Measurements from ENCODE around the gene MMP20.

MMP20 gene

DNA sequence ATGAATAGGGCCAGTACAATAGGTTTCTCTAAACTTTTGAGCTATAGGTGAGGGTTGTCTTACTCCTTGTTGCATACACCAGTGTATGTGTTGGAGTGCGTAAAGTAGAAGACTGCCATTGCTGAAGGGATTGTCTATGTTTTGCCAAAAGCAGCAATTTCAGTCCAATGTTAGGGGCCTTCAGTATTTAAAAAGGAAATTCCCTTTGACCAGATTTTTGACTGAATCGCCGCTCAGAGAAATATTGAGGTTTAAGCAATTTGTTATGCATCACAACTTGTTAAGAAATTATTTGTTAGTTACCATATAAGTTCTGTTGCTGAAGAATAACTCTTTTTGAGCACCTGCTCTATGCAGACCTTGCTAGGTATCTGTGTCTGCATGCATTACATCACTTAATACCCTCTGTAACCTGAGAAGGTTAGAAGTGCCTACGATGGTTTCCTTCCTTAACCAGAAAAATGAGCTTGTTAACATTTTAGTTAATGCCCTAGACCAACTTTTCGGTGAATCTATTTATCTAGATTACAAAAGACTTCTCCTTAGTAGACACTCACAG lies 33.9 kb downstream of the MMP20 start:
- DNase-seq = no peak

DNA sequence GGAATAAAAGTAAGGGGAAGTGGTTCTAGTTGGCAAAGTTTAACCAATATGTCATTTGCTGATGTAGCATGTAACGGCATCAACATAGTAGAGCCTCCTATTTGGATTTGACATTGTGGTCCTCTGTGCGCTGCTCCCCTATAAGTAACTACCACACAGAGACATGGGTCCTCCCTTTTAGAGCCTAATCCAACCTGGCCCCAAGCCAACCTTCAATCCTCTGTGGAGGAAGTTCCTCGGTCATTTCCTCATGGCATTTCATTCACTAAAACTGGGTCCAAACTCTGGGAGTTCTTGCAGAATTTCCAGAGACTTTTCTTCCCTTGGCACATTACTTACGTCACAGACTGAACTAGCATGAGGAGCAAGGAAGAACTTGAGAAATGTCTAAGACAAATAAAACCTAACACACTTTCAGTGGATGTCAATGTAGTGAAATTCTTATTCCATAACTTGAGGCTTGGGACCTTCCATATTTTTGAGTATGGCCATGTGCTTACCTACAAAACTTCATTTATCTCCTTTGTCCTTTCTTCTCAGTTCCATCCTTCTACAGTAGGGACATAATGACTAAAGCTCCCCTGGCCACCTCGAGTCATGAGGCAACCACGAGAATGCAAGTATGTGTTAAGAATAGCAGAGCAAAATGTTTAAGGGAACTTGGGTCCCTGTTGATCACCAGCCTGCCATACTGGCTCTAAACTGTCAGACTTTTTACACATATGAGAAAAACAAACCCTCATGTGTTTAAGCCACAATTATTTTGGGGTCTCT lies 34.7 kb downstream of the MMP20 start:
- DNase-seq = no peak

DNA sequence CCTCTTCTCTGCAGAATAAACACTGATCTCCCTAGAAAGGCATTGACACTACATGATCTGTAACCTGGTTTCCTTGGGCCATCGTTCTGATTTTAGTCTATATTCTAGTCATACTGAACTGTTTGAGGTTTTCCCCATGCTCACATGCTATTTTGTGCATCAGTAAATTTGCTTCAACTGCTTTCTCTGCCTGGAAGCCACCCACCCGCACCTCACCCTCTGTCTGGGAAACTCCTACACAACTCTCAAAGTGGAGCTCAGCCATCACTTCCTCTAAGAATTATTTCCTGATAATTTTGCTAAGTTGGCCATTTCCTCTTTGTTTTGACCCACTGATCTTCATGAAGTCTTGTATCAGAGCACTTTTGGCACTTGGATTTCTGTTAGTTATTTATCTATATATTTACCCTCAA lies 36.1 kb downstream of the MMP20 start:
- no peak for DNase-seq

DNA sequence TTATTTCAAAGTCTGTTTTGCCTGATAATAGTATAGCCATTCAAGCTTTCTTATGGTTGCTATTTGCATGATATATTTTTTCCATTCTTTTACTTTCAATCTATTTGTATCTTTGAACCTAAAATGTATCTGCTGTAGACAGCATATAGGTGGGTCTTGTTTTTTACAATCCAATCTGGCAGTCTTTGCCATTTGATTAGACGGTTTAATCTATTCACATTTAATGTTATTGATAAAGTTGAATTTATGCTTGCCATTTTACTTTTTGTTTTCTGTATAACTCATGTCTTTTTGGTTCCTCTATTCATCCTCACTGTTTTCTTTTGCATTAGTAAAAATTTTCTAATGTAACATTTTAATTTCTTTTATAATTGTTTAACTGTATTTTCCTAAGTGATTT lies 37.4 kb downstream of the MMP20 start:
- no peak for DNase-seq

DNA sequence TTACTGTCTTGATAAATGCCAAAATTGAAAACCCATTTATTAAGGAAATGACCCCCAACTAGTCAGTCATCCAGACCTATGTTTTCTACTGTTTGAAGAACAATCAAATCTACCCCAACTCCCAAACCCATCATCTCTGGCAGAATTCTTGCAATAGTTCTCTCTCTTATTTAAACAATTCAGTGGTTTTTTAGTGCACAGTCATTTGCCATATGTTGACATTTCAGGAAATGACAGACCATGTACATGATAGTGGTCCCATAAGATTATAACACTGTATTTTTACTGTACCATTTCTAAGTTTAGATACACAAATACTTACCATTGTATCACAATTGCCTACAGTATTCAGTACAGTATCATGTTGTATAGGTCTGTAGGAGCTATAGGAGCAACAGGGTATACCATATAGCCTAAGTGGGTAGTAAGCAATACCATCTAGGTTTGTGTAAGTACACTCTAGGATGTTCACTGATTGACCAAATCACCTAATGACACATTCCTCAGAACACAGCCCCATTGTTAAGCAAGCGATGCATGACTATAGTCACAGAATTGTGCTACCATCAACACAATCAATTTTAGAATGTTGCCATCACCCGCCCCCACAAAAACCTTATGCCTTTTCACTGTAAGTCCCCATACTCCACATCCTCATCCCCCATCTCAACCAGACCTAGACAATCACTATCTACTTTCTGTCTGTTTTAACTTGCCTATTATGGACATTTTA lies 41.8 kb downstream of the MMP20 start:
- DNase-seq = no peak

DNA sequence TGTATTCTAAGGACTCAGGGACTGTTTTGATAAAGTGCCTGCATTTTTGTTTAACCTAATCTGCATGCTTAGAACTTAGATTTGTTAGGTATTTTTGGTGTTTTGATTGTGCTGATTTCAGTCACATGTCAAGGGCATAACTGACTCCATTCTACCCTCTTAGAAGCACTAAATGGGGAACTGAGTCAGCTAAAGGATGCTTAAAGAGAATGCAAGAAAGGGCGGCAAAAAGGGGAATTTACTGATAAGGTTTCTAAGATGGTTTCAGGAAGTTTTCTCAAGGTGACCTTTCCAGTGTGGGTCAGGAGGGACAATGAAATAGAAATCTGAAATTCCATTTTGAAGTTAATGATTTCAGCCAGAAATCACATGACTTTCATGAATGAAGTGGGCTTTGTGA lies 43.0 kb downstream of the MMP20 start:
- no peak for DNase-seq

DNA sequence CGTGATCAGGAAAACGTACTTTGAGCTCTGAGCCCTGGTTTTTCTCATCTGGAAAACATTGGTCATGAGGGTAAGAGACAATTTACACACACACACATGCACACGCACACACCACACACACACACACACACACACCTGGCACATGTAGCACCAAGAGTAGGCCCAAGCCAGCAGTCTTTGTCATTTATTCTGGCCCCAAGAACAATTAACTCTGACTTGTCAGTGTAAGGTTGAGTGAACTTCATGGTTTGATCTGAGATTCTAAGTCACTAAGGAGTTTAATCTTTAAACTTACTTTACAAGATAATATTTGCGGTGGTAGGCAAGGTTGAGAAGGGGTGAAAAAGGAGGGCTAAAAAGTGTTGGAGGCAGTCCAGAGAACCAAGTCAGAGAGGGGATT lies 44.1 kb downstream of the MMP20 start:
- DNase-seq = no peak

DNA sequence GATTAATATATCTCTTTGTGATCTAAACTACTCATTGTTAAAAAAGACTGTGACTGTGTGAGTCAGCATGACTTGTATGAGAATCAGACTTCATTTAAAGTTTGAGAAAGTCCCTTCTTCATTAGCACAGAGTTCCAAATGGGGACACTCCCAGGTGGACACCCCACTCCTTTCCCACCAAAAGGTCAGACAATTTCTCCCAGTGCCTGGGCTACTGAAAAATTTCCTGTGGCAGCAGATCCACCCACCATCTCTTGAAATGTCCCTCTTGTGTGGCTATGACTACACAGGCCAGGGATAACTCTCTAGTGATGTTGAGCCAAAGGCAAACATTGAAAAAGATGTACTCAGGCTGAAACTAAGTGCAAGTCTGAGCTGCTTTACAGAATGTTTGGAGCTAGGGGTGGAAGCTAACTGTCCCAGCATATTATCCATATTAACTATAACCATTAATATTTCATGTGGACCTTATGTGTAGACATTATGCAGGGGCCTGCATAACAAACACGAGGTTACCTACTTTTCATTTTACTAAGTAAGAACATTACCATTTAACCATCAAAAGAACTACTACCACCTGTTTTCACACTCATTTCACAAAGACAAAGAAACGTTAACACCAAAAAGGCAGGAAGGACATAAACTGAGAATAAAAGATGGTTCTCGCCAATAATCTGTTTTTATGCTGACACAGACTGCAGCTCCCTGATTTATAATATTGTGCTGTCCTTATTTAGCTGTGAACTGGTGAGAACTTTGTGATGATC lies 44.8 kb downstream of the MMP20 start:
- no peak for DNase-seq

DNA sequence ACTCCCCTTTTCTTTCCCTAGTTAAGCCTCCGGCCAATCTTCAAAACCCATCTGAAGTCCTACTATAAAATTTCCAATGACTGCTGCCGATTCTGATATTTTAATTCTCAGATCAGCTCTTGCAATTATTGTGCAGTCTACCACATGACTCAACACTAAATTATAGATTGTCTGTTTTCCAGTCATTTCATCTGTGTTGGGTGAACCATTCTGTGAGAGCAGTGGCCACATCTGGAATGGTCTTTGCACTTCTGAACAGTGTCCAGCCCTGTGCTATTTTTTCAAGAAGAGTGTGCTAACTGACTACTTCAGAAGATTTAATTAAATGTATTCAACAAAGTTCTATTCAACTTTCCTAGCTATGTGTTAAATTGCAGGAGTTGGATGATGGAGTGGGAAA lies 47.4 kb downstream of the MMP20 start:
- no peak for DNase-seq

DNA sequence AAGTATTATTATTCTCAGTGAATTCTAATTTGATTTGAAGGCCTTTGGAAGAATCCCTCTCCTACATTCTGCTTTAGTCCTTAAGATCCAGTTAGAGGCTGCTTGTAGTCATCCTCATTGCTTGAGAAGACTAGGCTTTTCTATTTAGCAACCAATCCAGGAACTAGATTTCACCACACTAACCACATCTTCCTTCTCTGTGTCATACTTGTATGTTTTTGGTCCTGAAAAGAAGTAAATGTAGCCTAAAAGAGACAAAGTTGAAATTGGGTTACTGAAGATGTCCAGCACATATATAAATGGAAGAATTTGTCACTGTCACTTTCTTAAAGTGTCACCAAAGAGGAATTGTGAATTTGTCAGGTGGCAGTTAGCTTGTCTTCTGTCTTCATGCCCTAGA lies 48.0 kb downstream of the MMP20 start:
- DNase-seq = no peak

DNA sequence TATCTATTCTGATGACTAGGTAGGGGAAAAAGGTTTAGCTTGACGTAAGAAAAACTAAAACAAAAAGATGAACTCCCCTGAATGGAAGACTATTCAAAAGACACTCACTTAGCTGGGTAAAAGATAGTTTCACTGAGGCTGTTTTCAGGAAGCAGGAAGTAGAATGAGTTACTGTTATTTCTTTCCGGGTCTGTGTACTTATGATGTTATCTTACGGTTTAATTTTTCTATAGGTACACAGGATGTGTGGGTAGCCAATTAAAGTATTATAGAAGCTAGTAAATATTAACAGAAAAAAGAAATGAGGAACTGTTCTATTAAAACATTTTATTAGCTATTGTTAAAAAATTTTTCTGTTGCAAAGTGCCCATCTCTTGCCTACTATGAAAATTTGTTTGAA lies 48.8 kb downstream of the MMP20 start:
- no peak for DNase-seq

DNA sequence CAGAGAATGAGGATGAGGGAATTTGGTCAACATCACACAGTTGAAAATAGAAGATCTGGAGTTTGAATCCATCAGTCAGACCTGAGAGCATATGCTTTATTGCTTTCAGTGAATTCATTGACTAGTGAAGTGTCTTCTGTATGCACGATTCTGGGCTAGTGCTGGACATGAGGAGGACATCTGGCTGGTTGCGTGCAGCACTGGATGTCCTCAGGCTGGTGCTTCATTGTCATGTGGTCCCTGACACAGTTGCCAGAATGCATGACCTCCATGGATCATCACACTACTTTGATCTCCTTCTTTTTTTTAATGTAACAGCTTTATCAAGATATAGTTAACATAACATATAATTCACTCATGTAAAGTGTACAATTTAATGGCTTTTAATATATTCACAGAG lies 50.1 kb downstream of the MMP20 start:
- no peak for DNase-seq

DNA sequence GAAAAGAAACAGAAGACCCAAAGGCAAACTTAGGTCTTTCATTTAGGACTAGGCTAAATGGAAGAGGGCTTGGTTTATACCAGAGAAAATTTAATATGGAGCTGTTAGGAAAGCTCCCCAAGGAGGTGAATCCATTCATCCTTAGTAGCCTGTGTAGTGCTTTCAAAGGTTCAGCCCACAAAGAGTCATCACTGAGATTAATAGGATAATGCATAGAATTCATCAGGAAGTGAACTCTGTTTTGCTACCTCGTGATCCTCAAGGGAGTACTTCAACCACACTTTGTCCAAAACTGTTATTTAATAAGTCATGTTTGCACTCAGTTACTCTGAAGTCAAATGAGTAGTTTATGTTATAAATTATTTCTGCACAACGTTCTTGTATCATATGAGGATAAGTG lies 51.3 kb downstream of the MMP20 start:
- no peak for DNase-seq

DNA sequence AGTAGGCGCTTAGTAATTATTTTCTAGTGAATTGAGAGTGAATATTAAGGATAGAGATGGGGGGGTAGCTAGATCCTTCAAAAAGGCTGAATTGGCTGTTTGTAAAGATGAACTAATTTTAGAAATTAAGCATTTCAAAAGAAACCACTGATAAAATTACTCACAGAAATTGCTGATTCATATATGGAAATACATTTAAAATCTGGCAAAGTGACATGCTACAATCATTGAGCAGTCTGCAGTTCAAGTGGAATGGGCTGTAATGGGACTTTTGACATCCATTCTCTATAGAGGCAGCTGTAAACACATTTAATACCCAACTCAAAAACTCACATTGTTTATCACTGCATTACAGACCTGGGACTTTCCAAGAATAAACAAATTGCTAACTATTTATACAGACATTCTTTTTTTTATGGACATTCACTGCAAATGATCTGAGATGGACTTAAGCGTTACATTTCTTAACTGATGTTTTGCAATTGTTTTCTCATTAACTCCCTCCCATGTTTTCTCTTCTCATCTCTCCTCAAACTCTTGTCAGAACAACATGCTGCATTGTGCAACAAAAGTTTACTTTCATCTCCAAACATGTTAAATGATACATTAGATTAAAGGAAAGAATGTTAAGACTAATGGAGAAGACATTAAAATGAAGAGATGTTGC lies 52.4 kb downstream of the MMP20 start:
- no peak for DNase-seq

DNA sequence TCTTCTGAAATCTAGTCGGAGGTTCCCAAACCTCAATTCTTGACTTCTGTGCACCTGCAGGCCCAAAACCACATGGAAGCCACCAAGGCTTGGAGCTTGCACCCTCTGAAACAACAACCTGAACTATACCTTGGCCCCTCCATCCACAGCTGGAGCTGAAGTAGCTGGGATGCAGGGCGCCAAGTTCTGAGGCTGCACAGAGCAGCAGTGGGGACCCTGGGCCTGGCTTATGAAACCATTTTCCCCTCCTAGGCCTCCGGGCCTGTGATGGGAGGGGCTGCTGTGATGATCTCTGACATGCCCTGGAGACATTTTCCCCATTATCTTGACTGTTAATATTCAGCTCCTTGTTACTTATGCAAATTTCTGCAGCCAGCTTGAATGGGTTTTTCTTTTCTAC lies 56.3 kb downstream of the MMP20 start:
- no peak for DNase-seq

DNA sequence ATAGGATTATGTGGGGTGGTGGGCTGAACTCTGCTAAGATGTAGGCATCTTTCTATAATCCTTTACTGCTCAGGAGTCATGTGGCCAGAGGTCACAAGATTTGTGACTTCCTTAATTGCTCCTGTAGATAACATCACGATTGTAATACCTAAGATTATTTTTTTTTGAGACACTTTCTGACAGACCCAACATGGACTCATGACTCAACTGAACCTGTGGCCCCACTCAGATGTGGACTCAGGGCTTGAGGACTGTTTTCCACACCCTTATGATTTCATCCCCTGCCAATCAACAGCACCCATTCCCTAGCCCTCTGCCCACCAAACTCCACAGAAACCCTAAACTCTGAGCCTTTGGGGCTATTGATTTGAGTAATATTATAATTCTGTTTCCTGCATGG lies 59.0 kb downstream of the MMP20 start:
- no peak for DNase-seq

DNA sequence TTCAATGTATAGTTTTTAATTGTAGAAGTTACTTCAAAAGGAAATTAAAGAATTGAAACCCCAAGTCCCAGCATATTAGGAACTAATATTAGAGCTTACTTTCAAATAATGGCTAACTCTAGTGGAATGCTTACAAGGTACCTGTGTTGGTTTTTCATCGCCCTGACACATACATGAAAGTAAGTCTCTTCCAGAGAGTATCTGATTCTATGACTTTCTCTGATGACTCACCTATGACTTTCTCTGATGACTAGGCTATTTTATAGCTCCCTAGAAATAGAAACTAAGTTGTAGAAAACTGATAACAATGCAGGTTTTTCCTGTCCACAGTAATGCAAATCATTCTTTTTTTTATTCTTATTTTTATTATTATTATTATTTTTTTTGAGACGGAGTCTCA lies 61.0 kb downstream of the MMP20 start:
- DNase-seq = no peak

DNA sequence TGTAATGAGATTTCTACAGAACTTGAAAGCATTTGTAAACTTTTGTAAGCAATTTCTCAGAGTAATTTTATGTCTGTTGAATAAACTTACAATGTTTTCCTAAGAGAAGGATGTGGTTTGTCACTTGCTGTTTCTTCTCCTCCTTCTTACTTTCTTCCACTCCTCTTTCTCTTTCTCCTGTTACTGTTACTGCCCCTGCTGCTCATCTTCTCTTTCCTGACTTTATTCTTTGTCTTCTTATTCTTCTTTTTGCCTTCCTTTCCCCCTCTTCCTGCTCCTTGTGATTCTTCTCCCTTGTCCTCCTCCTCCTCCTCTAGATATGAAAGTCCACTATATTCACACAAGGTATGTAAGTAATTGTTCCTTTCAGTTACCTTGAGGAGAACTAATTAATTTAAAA lies 63.5 kb downstream of the MMP20 start:
- DNase-seq = no peak

DNA sequence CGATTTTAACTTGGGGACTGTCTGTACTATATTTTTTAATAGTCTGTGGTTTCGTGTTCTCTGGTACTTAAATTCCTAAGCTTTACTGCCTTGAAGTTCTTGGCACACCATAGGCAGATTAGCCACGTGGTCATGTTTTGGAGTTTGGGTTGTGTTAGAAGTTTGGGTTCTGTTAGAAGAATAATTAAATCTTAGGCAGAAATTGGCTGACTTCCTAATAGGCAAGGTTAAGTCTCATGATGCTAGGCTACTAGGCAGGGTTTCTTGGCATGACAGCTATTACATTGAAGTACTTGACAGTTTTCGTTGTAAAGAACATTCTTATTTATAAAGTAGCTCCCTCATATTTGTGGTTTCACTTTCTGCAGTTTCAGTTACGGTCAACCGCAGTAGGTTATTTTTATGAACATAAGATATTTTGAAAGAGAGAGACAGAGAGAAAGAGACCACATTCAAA lies 64.5 kb downstream of the MMP20 start:
- DNase-seq = no peak

DNA sequence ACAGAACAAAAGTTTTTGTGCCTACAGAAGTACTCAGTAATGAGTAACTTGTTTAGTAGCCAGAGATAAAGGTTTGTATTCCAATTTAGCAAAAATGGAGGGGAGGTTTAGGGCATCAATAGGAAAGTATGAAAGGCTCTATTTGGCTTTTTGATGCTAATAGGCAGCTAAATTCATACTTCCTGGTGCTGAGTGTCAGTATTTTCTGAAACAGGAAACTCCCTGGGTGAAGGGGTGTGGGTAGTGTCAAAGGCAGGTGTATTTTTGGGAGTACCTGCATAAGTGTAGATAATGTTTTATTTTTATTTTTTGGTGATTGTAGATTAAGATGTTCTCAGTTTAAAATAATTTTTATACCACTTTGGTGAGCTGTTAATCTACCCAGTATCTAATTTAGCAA lies 65.3 kb downstream of the MMP20 start:
- DNase-seq = no peak

DNA sequence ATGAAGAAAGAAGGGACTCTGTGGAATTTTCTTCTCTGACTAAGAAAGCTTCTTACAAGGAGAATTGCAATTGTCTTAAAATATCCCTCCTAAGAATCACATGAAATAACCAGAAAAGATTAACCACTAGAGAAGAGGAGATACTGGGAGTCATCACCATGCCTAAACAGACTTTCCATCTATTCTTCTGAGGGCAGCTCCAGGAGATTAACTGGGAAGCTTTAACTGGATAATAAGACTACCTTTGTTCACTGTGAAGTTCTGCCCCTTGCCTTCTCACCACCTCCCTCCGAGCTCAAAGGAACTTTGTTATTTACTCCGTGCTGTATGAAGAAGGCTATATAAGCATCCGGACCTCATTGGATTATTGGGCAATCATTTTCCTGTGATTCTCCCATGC lies 70.0 kb downstream of the MMP20 start:
- DNase-seq = no peak

DNA sequence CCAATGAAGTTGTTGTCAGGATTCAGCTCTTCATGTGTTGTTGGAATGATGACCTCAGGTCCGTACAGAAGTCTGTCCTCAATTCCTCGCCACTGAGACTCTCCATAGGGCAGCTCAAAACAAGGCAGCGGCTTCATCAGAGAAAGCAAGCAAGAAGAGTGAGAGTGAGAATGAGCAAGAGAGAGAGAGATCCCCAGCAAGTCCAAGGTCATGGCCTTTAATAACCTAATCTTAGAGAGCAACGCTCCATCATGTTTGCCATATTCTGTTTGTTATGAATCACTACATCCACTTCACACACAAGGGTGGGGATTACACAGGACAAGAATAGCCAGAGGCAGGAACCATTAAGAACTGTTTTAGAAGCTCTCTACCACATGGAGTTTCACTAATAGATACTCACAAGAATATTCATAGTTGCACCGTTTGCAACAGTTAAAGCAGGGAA lies 71.3 kb downstream of the MMP20 start:
- no peak for DNase-seq

All from NCI-H1092 treated with DMSO at 0.1 percent for 48 hours (cell line).